ENCODE results near the gene GH2. TPM values are rescaled to one million over a fixed set of nuclear protein-coding genes. Genes with fewer than 3 reads are reported as not detected.
"Not testable (repeated sequence)": the region's sequence is repeated elsewhere in the genome, so short reads cannot be mapped to it uniquely, and the experiment has no call there.

Gene GH2
- total RNA-seq, 1 donor from 2014 or later: not detected

DNA sequence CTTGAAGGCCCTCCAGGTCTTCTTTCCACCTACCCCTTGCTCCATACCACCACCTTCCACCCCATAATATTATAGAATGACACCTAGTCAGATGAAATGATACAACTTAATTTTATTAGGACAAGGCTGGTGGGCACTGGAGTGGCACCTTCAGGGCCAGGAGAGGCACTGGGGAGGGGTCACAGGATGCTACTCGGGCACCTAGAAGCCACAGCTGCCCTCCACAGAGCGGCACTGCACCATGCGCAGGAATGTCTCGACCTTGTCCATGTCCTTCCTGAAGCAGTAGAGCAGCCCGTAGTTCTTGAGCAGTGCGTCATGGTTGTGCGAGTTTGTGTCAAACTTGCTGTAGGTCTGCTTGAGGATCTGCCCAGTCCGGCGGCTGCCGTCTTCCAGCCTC is 13.1 kb upstream of the GH2 start:
- not testable (repeated sequence) for H3K36me3 ChIP-seq (ENCODE audit: control insufficient read depth, insufficient read depth, low read length); DNase-seq (ENCODE audit: low read depth); H3K4me3 ChIP-seq (ENCODE audit: low read depth, low read length); H3K27me3 ChIP-seq (ENCODE audit: control insufficient read depth, insufficient read depth, low read length)

- H3K27me3 ChIP-seq (ENCODE audit: control insufficient read depth, insufficient read depth, low read length): not testable (repeated sequence)
Measured at GRCh38 chr17:63894021-63894420, 12.3 kb upstream of the GH2 start.

GRCh38 chr17:63892316-63893037 is 10.7 kb upstream of the GH2 start:
- not testable (repeated sequence) for DNase-seq (ENCODE audit: low read depth); H3K36me3 ChIP-seq (ENCODE audit: control insufficient read depth, insufficient read depth, low read length); H3K27me3 ChIP-seq (ENCODE audit: control insufficient read depth, insufficient read depth, low read length); H3K4me3 ChIP-seq (ENCODE audit: low read depth, low read length)

More at GRCh38 chr17:63894021-63894420, 12.3 kb upstream of the GH2 start:
- H3K4me3 ChIP-seq (ENCODE audit: low read depth, low read length); DNase-seq (ENCODE audit: low read depth); H3K36me3 ChIP-seq (ENCODE audit: control insufficient read depth, insufficient read depth, low read length): not testable (repeated sequence)

DNA sequence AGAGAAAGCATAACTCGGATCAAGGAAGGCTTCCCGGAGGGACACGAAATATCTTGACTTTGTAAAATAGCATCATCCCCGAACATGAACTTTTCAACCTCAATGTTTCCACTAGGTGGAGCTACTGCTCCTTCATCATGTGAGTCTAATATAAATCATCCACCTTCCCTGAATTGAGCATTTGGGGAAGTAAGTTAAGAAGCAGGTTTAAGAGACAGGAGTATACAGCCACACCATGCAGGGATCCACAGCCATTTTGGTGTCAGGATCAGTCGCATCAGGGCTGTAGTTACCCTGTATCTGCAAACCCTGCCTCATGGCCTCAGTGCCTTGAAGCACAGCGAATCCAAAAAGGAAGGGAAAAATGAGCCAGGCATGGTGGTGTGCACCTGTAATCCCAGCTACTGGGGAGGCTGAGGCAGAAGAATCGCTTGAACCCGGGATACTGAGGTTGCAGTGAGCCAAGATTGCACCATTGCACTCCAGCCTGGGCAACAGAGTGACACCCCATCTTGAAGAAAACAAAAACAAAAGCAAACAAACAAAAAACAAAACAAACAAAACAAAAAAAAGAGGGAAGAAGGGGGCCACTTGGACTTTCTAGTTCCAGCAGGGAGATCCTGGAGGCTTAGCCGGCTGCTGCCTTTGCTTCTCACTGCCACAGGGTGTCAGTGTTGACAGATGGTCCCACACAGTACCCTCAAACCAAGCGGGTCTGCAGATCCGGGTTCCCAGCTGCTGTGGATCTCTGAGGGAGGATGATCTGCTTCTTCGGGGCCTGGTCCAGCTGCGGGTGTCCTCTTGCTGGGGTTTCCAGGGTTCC is 7.5 kb upstream of the GH2 start:
- H3K4me3 ChIP-seq (ENCODE audit: low read depth, low read length); H3K36me3 ChIP-seq (ENCODE audit: control insufficient read depth, insufficient read depth, low read length); DNase-seq (ENCODE audit: low read depth); H3K27me3 ChIP-seq (ENCODE audit: control insufficient read depth, insufficient read depth, low read length): not testable (repeated sequence)
- peak; percentile 28 for TF ChIP-seq CTCF (IDR thresholded peaks at IDR 0.05; ENCODE audit: insufficient read depth, low read length, poor library complexity, severe bottlenecking)

GRCh38 chr17:63885119-63885518 is 3.4 kb upstream of the GH2 start:
- H3K27me3 ChIP-seq (ENCODE audit: control insufficient read depth, insufficient read depth, low read length); H3K36me3 ChIP-seq (ENCODE audit: control insufficient read depth, insufficient read depth, low read length); DNase-seq (ENCODE audit: low read depth); H3K4me3 ChIP-seq (ENCODE audit: low read depth, low read length): not testable (repeated sequence)

DNA sequence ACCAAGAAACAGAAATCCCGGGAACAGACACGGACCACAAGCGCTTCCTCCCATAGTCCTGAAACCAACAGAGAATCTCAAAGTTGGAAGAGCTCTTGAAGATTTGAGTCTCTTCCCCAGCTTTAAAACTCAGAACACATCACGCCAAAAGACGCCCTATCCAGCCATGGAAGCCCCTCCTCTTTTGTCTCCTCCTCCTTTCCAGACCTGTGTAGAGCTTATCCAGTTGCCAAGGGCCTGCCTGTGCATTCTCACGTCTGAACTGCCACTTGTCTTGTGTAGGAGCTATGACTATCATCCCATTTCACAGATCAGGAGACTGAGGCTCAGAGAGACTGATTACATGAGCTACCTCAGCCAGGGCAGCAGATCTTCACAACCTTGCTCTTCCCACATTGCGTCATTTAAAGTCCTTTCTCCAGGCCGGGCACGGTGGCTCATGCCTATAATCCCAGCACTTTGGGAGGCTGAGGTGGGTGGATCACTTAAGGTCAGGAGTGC is 932 bp upstream of the GH2 start:
- DNase-seq (ENCODE audit: low read depth); H3K4me3 ChIP-seq (ENCODE audit: low read depth, low read length); H3K27me3 ChIP-seq (ENCODE audit: control insufficient read depth, insufficient read depth, low read length); H3K36me3 ChIP-seq (ENCODE audit: control insufficient read depth, insufficient read depth, low read length): not testable (repeated sequence)

- H3K27me3 ChIP-seq (ENCODE audit: control insufficient read depth, insufficient read depth, low read length); DNase-seq (ENCODE audit: low read depth); H3K4me3 ChIP-seq (ENCODE audit: low read depth, low read length); H3K36me3 ChIP-seq (ENCODE audit: control insufficient read depth, insufficient read depth, low read length): not testable (repeated sequence)
Measured at GRCh38 chr17:63881337-63881736, 407 bp downstream of the GH2 start.

DNA sequence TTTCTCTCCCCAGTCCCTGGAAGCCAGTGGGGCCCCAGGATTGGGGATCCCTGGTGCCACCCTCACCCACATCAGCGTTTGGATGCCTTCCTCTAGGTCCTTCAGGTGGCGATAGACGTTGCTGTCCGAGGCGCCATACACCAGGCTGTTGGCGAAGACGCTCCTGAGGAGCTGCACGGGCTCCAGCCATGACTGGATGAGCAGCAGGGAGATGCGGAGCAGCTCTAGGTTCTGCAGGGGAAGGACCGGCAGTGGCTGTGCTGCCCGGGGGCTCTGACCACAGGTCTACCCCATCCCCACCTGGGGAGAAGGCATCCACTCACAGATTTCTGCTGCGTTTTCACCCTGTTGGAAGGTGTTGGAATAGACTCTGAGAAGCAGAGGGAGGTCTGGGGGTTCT is 1.0 kb downstream of the GH2 start:
- DNase-seq (ENCODE audit: low read depth): no peak
- Histone ChIP-seq H3K27me3 (ENCODE audit: control insufficient read depth, insufficient read depth, low read length) (peaks cover 2% of the 10 kb centered on the region), H3K36me3 (ENCODE audit: control insufficient read depth, insufficient read depth, low read length) (no peaks in the 10 kb centered on the region), H3K4me3 (ENCODE audit: low read depth, low read length) (no peak overlapping the region)
- TF ChIP-seq CTCF (IDR thresholded peaks at IDR 0.05; ENCODE audit: insufficient read depth, low read length, poor library complexity, severe bottlenecking): no peak

DNA sequence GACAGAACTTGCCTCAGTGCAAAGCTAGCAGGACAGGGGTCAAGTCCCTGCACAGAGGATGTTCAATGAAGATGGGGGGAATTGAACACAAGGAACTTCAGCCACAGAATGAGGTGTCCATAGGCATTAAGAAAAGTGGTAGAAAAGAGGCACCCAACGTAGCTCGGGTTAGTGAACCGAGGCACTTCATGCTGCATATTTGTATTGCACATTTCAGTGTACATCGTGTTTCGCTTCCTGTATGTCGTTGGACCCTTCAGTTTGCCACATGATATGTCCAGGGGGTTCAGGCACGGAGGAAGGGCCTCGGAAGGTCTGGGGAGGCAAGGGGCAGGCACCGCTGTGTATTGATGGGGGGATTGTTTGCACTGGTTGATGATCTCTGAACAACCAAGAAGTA is 3.3 kb downstream of the GH2 start:
- H3K27me3 ChIP-seq (ENCODE audit: control insufficient read depth, insufficient read depth, low read length); DNase-seq (ENCODE audit: low read depth); H3K36me3 ChIP-seq (ENCODE audit: control insufficient read depth, insufficient read depth, low read length); H3K4me3 ChIP-seq (ENCODE audit: low read depth, low read length): not testable (repeated sequence)

GRCh38 chr17:63874693-63875092 is 7.1 kb downstream of the GH2 start:
- H3K27me3 ChIP-seq (ENCODE audit: control insufficient read depth, insufficient read depth, low read length); H3K36me3 ChIP-seq (ENCODE audit: control insufficient read depth, insufficient read depth, low read length); DNase-seq (ENCODE audit: low read depth); H3K4me3 ChIP-seq (ENCODE audit: low read depth, low read length): not testable (repeated sequence)

- H3K27me3 ChIP-seq (ENCODE audit: control insufficient read depth, insufficient read depth, low read length); H3K36me3 ChIP-seq (ENCODE audit: control insufficient read depth, insufficient read depth, low read length); DNase-seq (ENCODE audit: low read depth); H3K4me3 ChIP-seq (ENCODE audit: low read depth, low read length): not testable (repeated sequence)
Measured at GRCh38 chr17:63874061-63874626, 7.6 kb downstream of the GH2 start.

GRCh38 chr17:63873577-63873976 is 8.2 kb downstream of the GH2 start, which contains the start of gene CSH2:
CSH2 (minus strand) TSS chr17:63873677; CDS start chr17:63873614, 63 bp downstream.
- H3K4me3 ChIP-seq (ENCODE audit: low read depth, low read length); H3K27me3 ChIP-seq (ENCODE audit: control insufficient read depth, insufficient read depth, low read length); DNase-seq (ENCODE audit: low read depth); H3K36me3 ChIP-seq (ENCODE audit: control insufficient read depth, insufficient read depth, low read length): not testable (repeated sequence)
